ENCODE results near the gene SCN1A. TPM values are rescaled to one million over a fixed set of nuclear protein-coding genes. Genes with fewer than 3 reads are reported as not detected.

Gene SCN1A
- total RNA-seq, 1 donor from 2014 or later = 0.26 TPM

- H3K27ac Mint-ChIP-seq = no peak overlapping the region
- peaks cover 27% of the 10 kb centered on the region for H3K4me1 Mint-ChIP-seq (ENCODE audit: low read depth)
- no peak for TF ChIP-seq CTCF (IDR thresholded peaks at IDR 0.05; ENCODE audit: unreplicated experiment)
- no peak overlapping the region for H3K4me3 Mint-ChIP-seq (ENCODE audit: low read depth)
- H3K9me3 Mint-ChIP-seq (ENCODE audit: low read depth) = peaks cover 16% of the 10 kb centered on the region
- no peak for DNase-seq (ENCODE audit: low spot score, unreplicated experiment)
- no peaks in the 10 kb centered on the region for H3K27me3 Mint-ChIP-seq
- H3K36me3 Mint-ChIP-seq (ENCODE audit: insufficient read depth) = no peaks in the 10 kb centered on the region
These were observed 8.0 kb upstream of the SCN1A start for GRCh38 chr2:166135849-166136258.

DNA sequence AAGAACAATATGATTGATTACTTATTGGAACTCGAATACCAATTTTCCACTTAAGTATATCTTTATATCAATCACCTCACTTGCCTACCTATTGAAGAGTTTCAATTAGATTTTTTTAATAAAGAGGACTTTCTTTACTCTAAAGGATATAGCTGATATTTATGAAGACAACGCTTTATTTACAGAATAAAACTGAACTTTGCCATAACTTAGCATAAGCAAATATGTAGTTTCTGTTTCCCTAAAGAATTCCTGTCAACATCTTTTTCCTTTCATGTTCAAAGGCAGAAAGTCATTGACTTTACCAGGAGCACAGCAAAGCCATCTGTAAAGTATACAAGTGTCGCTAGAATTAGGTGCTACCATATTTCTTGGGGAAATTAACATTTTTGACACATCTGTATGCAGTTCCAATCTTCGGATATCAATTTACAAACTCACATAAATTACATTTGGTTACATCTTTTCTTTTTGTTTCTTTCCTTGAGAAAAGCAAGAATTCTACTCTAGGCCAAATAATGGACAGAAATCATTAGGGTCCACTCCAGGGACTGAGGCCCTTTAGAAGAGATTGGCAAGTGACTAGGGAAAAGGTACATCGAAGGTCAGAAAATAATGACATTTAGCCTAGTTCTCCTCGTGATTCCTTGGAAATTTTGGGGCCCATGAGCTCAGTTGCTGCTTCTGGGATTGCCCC is 7.5 kb upstream of the SCN1A start:
- H3K4me3 Mint-ChIP-seq (ENCODE audit: low read depth) = no peak overlapping the region
- no peak for TF ChIP-seq CTCF (IDR thresholded peaks at IDR 0.05; ENCODE audit: unreplicated experiment)
- no peaks in the 10 kb centered on the region for H3K36me3 Mint-ChIP-seq (ENCODE audit: insufficient read depth)
- H3K9me3 Mint-ChIP-seq (ENCODE audit: low read depth) = peaks cover 16% of the 10 kb centered on the region
- no peak for DNase-seq (ENCODE audit: low spot score, unreplicated experiment)
- H3K27me3 Mint-ChIP-seq = no peaks in the 10 kb centered on the region
- no peak overlapping the region for H3K27ac Mint-ChIP-seq
- peaks cover 27% of the 10 kb centered on the region for H3K4me1 Mint-ChIP-seq (ENCODE audit: low read depth)

DNA sequence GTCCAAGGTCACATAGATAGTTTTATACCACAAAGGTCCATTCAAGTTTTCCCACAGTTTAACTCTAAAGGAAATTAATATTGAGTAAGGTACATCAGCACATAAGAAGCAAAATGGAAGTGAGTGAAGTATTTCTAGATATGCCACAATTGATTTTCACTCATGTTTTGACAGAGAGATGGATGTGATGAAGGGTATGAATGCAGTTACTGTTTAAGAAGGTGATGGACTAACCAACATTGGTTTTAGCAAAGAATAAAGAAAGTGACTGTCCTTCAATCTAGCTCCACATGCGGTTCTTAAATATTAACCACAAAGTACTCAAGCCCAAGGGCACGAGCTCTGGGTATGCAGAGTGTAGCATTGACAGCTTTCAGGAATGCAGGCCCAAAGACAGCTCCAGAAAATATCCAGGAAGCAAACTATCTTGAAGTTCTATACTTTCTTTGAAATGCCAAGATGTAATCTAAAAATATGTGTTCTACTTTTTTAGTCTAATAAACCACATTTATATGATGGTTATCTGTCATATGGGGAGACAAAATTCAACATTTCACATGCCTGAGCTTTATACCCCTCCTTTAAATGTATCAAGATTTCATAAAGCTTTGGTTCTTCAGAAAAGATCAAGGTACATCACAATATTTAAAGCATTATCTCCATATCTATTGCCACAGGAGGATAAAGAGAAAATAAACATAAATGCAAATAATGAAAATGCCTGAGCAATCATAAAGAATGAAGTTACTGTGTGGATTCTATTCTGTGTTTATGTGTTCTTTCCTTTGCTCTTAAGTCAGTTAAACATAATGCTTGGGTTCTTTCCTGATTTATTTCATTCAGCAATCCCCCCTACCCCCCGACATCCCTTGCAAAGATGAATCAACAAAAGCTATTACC is 6.7 kb upstream of the SCN1A start:
- no peak for TF ChIP-seq CTCF (IDR thresholded peaks at IDR 0.05; ENCODE audit: unreplicated experiment)
- Mint-ChIP-seq H3K4me3 (ENCODE audit: low read depth) (no peak overlapping the region), H3K9me3 (ENCODE audit: low read depth) (peaks cover 14% of the 10 kb centered on the region), H3K4me1 (ENCODE audit: low read depth) (peaks cover 27% of the 10 kb centered on the region), H3K27me3 (peaks cover 3% of the 10 kb centered on the region), H3K27ac (peak overlapping the region; percentile 68), H3K36me3 (ENCODE audit: insufficient read depth) (no peaks in the 10 kb centered on the region)
- no peak for DNase-seq (ENCODE audit: low spot score, unreplicated experiment)

DNA sequence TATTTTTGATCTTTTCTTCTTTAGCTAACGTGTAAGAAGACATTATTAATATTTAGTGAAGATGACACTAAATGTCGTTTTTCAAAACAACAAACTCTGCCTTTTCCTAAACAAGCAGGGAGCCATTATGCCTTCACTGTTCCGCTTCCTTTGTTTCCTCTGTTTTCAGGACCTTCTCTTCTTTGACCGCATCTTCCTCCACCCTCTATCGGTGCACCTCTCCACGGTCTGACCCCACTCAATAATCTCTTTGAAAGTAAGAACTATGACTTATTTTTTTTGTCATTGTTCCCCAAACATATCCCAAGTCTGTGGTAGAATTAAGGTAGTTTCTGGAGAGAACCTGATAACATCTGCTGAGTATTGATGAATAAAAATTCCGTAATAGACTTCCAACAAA is 5.8 kb upstream of the SCN1A start:
- TF ChIP-seq CTCF (IDR thresholded peaks at IDR 0.05; ENCODE audit: unreplicated experiment) = no peak
- no peak overlapping the region for H3K27ac Mint-ChIP-seq
- no peak overlapping the region for H3K4me3 Mint-ChIP-seq (ENCODE audit: low read depth)
- H3K9me3 Mint-ChIP-seq (ENCODE audit: low read depth) = peaks cover 7% of the 10 kb centered on the region
- H3K27me3 Mint-ChIP-seq = peaks cover 5% of the 10 kb centered on the region
- H3K4me1 Mint-ChIP-seq (ENCODE audit: low read depth) = peaks cover 27% of the 10 kb centered on the region
- DNase-seq (ENCODE audit: low spot score, unreplicated experiment) = no peak
- no peaks in the 10 kb centered on the region for H3K36me3 Mint-ChIP-seq (ENCODE audit: insufficient read depth)

- H3K4me1 Mint-ChIP-seq (ENCODE audit: low read depth) = peaks cover 15% of the 10 kb centered on the region
- no peaks in the 10 kb centered on the region for H3K36me3 Mint-ChIP-seq (ENCODE audit: insufficient read depth)
- TF ChIP-seq CTCF (IDR thresholded peaks at IDR 0.05; ENCODE audit: unreplicated experiment) = no peak
- H3K4me3 Mint-ChIP-seq (ENCODE audit: low read depth) = no peak overlapping the region
- H3K27ac Mint-ChIP-seq = no peak overlapping the region
- peaks cover 11% of the 10 kb centered on the region for H3K27me3 Mint-ChIP-seq
- no peaks in the 10 kb centered on the region for H3K9me3 Mint-ChIP-seq (ENCODE audit: low read depth)
- no peak for DNase-seq (ENCODE audit: low spot score, unreplicated experiment)
These were observed 311 bp upstream of the SCN1A start for GRCh38 chr2:166128156-166128505.
